ENCODE results near the gene TMEM178B. TPM values are rescaled to one million over a fixed set of nuclear protein-coding genes. Genes with fewer than 3 reads are reported as not detected.

Gene TMEM178B
- total and polyA plus RNA-seq, 12 donors = 0.24 to 4.9 (median 2.1) TPM

DNA sequence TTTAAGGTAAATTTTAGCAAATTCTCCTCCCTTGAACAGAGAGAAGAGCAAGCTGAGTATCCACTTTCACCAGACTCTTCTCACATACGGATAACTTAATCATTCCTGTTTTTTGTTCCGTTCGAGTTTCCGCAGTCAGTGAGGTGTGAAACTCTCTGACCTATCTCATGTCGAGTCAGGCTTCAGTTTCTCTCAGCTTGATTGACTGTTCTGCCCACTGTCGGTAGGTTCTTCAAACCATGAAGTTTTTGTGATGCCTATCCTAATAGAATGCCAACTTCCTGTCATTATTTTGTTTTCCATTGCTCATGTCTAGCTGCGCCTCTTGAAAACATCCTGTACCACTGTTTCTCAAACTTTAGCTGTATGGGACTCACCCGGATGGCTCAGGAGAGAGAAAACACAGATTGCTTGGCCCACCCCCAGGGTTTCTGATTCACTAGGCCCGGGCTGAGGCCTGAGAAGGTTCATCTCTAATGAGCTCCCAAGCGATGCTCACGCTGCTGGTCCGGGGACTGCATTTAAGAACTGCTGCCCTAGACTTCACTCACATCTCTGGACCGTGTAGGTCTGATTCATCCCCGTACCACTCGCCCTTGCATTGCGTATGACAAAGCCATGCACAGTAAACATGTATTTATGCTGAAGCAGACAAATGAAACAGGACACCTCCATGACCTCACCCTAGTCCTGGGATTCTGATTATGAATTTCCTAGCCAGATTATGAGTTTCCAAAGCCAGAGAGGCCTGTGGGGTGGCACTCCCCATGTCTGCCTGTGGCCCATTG lies 269.0 kb downstream of the TMEM178B start:
- Histone ChIP-seq H3K4me3 (no peak overlapping the region), H3K27ac (no peak overlapping the region), H3K9me3 (replicated peaks in 1 of 3) (no peaks in the 10 kb centered on the region), H3K27me3 (no peaks in the 10 kb centered on the region), H3K36me3 (replicated peaks in 1 of 2) (no peaks in the 10 kb centered on the region), H3K4me1 (replicated peaks in 1 of 2) (no peaks in the 10 kb centered on the region)
- 82 to 86% (median 82%) methylated on average over 12 to 16 of the region's 16 CpGs for WGBS, 4 donors
- no peak for TF ChIP-seq POLR2A (IDR thresholded peaks at IDR 0.05)
- TF ChIP-seq, protein P1, sequence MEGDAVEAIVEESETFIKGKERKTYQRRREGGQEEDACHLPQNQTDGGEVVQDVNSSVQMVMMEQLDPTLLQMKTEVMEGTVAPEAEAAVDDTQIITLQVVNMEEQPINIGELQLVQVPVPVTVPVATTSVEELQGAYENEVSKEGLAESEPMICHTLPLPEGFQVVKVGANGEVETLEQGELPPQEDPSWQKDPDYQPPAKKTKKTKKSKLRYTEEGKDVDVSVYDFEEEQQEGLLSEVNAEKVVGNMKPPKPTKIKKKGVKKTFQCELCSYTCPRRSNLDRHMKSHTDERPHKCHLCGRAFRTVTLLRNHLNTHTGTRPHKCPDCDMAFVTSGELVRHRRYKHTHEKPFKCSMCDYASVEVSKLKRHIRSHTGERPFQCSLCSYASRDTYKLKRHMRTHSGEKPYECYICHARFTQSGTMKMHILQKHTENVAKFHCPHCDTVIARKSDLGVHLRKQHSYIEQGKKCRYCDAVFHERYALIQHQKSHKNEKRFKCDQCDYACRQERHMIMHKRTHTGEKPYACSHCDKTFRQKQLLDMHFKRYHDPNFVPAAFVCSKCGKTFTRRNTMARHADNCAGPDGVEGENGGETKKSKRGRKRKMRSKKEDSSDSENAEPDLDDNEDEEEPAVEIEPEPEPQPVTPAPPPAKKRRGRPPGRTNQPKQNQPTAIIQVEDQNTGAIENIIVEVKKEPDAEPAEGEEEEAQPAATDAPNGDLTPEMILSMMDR (IDR thresholded peaks at IDR 0.05) = no peak
- no peak for DNase-seq
- intact Hi-C loops (cut with DNase I) = no loop called here

DNA sequence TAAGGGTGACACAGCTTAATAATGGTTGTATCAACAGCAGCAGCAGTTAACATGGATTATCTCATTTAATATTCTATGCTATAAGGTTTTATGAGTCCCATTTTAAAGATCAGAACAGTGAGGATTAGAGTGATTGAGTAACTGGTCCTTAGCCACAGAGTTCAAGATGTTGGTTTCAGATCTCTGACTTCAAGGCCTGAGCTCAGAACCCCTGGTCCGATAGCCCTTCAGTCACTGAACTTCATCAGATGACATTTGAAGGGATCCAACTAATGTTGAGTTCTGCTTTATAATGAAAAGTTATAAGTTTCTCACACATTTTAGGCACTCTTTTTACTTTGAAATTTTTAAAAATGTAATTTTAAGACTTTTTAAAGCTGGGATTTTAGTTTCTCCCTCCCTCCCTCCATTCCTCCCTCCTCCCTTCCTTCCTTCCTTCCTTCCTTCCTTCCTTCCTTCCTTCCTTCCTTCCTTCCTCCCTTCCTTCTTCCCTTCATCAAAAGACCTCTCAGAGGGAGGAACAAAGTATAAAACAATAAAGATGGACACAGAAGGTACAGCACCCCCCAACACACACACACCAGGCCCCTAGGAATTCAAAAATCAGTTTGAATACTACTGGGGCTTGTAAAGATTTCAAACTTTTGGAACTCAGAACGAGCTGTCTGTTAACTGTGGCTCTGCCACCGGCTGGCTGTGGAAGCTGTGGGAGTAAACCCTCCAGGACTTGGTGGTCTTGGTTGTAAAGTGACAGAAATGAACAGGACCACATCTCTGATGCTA lies 270.5 kb downstream of the TMEM178B start:
- intact Hi-C loops (cut with DNase I) = no loop called here
- no peaks in the 10 kb centered on the region for H3K27me3 ChIP-seq
- DNase-seq = no peak
- 73 to 75% (median 74%) methylated on average over 3 of the region's 3 CpGs for WGBS, 4 donors
- H3K4me1 ChIP-seq (replicated peaks in 1 of 2) = no peaks in the 10 kb centered on the region
- no peaks in the 10 kb centered on the region for H3K36me3 ChIP-seq (replicated peaks in 1 of 2)
- H3K9me3 ChIP-seq (replicated peaks in 1 of 3) = no peaks in the 10 kb centered on the region
- no peak for TF ChIP-seq POLR2A (IDR thresholded peaks at IDR 0.05)
- TF ChIP-seq, protein P1 (IDR thresholded peaks at IDR 0.05) = no peak
- no peak overlapping the region for H3K4me3 ChIP-seq
- H3K27ac ChIP-seq = no peak overlapping the region

DNA sequence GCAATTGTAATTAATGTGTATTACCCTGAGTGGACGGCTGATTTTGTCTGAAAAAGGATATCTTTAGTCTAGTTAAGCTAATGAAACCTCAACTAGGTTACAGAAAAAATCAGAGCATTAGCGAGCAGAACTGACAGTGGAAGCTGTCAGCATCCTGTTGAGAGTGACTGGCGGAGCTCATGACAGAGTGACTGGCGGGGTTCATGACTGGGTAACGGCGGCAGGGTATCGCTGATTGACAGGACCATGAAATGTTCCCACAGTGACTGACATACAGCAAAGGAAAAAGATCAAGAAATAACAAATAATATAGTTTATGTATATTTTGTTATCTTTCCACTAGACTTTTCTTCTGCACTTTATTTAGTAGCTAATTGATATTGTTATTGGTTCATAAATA lies 274.9 kb downstream of the TMEM178B start:
- Histone ChIP-seq H3K4me3 (no peak overlapping the region), H3K4me1 (replicated peaks in 1 of 2) (no peaks in the 10 kb centered on the region), H3K9me3 (replicated peaks in 1 of 3) (no peaks in the 10 kb centered on the region), H3K27ac (no peak overlapping the region), H3K27me3 (no peaks in the 10 kb centered on the region), H3K36me3 (replicated peaks in 1 of 2) (no peaks in the 10 kb centered on the region)
- no peak for TF ChIP-seq POLR2A (IDR thresholded peaks at IDR 0.05)
- TF ChIP-seq, protein P1 (IDR thresholded peaks at IDR 0.05) = no peak
- intact Hi-C loops (cut with DNase I) = no loop called here
- 72 to 81% (median 75%) methylated on average over 7 of the region's 7 CpGs for whole genome bisulfite sequencing, 4 donors
- no peak for DNase-seq

DNA sequence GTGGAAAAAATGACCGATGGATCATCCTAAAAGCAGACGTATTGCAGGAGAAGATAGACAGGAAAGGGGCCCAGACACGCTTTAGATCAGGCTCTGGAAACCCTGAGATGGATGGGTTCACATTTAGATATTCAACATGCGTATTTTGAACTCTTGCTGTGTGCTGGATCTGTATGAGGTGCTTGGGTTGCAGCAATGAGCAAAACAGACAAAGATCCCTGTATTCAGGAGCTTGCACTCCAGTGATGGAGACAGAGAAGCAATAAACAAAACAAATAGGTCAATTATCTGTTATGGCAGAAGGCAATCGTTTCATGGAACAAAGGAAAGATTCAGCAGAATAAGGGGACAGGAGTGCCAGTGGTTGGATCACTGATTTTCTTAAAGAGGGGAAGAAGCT lies 275.5 kb downstream of the TMEM178B start:
- H3K9me3 ChIP-seq (replicated peaks in 1 of 3) = no peaks in the 10 kb centered on the region
- 67 to 77% (median 73%) methylated on average over 5 of the region's 5 CpGs for WGBS, 4 donors
- no peaks in the 10 kb centered on the region for H3K4me1 ChIP-seq (replicated peaks in 1 of 2)
- no peak for TF ChIP-seq POLR2A (IDR thresholded peaks at IDR 0.05)
- TF ChIP-seq, protein P1 (IDR thresholded peaks at IDR 0.05) = no peak
- H3K36me3 ChIP-seq (replicated peaks in 1 of 2) = no peaks in the 10 kb centered on the region
- intact Hi-C loops (cut with DNase I) = no loop called here
- H3K27ac ChIP-seq = no peak overlapping the region
- no peak for DNase-seq
- no peak overlapping the region for H3K4me3 ChIP-seq
- H3K27me3 ChIP-seq = no peaks in the 10 kb centered on the region
